H9 (cell line): ENCODE data around the gene OR8H1. TPM values are rescaled to one million over a fixed set of nuclear protein-coding genes. Genes with fewer than 3 reads are reported as not detected.

Source experiments
- DNase-seq: peaks from one replicate; pipeline ENCODE4 v3.0.0-alpha.2; 2017
- H2AFZ ChIP-seq: one replicate; pipeline ENCODE4 v1.6.1; 2013; ENCODE audit warnings: mild to moderate bottlenecking, low read length, control low read depth, moderate library complexity
- H2AK5ac ChIP-seq: 2 replicates; pipeline ENCODE4 v1.6.1; 2013; ENCODE audit warnings: low read length, control low read depth, mixed read lengths; ENCODE audit not compliant: insufficient read length
- H2BK120ac ChIP-seq: one replicate; pipeline ENCODE4 v1.6.1; 2013; ENCODE audit warnings: low read depth, mild to moderate bottlenecking, low read length, control low read depth, inconsistent platforms; ENCODE audit not compliant: poor library complexity, severe bottlenecking
- H2BK12ac ChIP-seq: 2 replicates; pipeline ENCODE4 v1.6.1; 2013; ENCODE audit warnings: low read length, control low read depth, mixed read lengths, low read depth; ENCODE audit not compliant: insufficient read length
- H2BK15ac ChIP-seq: 2 replicates; pipeline ENCODE4 v1.6.1; 2013; ENCODE audit warnings: low read depth, low read length, control low read depth
- H2BK20ac ChIP-seq: one replicate; pipeline ENCODE4 v1.6.1; 2013; ENCODE audit warnings: low read depth, mild to moderate bottlenecking, low read length, control low read depth, inconsistent platforms; ENCODE audit not compliant: poor library complexity, severe bottlenecking
- H2BK5ac ChIP-seq: 2 replicates; pipeline ENCODE4 v1.6.1; 2013; ENCODE audit warnings: low read length, control low read depth, mixed read lengths; ENCODE audit not compliant: insufficient read length
- H3K14ac ChIP-seq: 2 replicates; pipeline ENCODE4 v1.6.1; 2013; ENCODE audit warnings: low read length, control low read depth; ENCODE audit not compliant: insufficient read depth
- H3K18ac ChIP-seq: 2 replicates; pipeline ENCODE4 v1.6.1; 2013; ENCODE audit warnings: low read depth, mild to moderate bottlenecking, mixed read lengths, low read length, control low read depth; ENCODE audit not compliant: insufficient read length
- H3K23ac ChIP-seq: 2 replicates; pipeline ENCODE4 v1.6.1; 2013; ENCODE audit warnings: low read length, control low read depth, mixed read lengths, low read depth; ENCODE audit not compliant: insufficient read length
- H3K23me2 ChIP-seq: 2 replicates; pipeline ENCODE4 v1.6.1; 2013; ENCODE audit warnings: low read depth, mild to moderate bottlenecking, mixed read lengths, low read length, control low read depth; ENCODE audit not compliant: insufficient read length, poor library complexity, severe bottlenecking
- H3K27ac ChIP-seq: 2 replicates; pipeline ENCODE4 v1.5.1; 2013; ENCODE audit warnings: low read length, control low read depth, mixed read lengths, low read depth; ENCODE audit not compliant: insufficient read length
- H3K27me3 ChIP-seq: 2 replicates; pipeline ENCODE4 v1.6.1; 2013; ENCODE audit warnings: low read length, control low read depth, inconsistent platforms; ENCODE audit not compliant: insufficient read depth
- H3K4ac ChIP-seq: 2 replicates; pipeline ENCODE4 v1.6.1; 2013; ENCODE audit warnings: low read depth, mild to moderate bottlenecking, control low read depth, inconsistent platforms, low read length, moderate library complexity
- H3K4me1 ChIP-seq: 2 replicates; pipeline ENCODE4 v1.6.1; 2013; ENCODE audit warnings: low read length, control low read depth, inconsistent platforms; ENCODE audit not compliant: insufficient read depth
- H3K4me2 ChIP-seq: 2 replicates; pipeline ENCODE4 v1.6.1; 2013; ENCODE audit warnings: low read length, control low read depth, mixed read lengths; ENCODE audit not compliant: insufficient read length, insufficient read depth
- H3K56ac ChIP-seq: 2 replicates; pipeline ENCODE4 v1.6.1; 2013; ENCODE audit warnings: low read depth, mild to moderate bottlenecking, mixed read lengths, low read length, control low read depth; ENCODE audit not compliant: insufficient read length
- H3K79me1 ChIP-seq: 2 replicates; pipeline ENCODE4 v1.6.1; 2013; ENCODE audit warnings: low read depth, mild to moderate bottlenecking, moderate library complexity, low read length, control low read depth, inconsistent platforms; ENCODE audit not compliant: insufficient read depth, poor library complexity, severe bottlenecking
- H3K79me2 ChIP-seq: 2 replicates; pipeline ENCODE4 v1.6.1; 2013; ENCODE audit warnings: low read length, control low read depth, inconsistent platforms; ENCODE audit not compliant: insufficient read depth
- H3K9ac ChIP-seq: 2 replicates; pipeline ENCODE4 v1.6.1; 2013; ENCODE audit warnings: low read length, control low read depth, mixed read lengths; ENCODE audit not compliant: insufficient read length; ENCODE audit errors: extremely low read depth
- H3K9me3 ChIP-seq: one replicate; pipeline ENCODE4 v1.6.1; 2013; ENCODE audit warnings: low read depth, low read length, inconsistent platforms; ENCODE audit not compliant: control insufficient read depth
- H3T11ph ChIP-seq: one replicate; pipeline ENCODE4 v1.6.1; 2013; ENCODE audit warnings: mild to moderate bottlenecking, low read length, control low read depth, inconsistent platforms
- H4K20me1 ChIP-seq: one replicate; pipeline ENCODE4 v1.6.1; 2013; ENCODE audit not compliant: control insufficient read depth, insufficient read length, insufficient read depth
- H4K5ac ChIP-seq: 2 replicates; pipeline ENCODE4 v1.6.1; 2013; ENCODE audit warnings: low read depth, mild to moderate bottlenecking, mixed read lengths, low read length, control low read depth; ENCODE audit not compliant: insufficient read length
- H4K8ac ChIP-seq: replicated peaks from 2 replicates; pipeline ENCODE4 v1.6.1; 2013; ENCODE audit warnings: low read length, control low read depth, mixed read lengths, low read depth; ENCODE audit not compliant: insufficient read length
- H4K91ac ChIP-seq: 2 replicates; pipeline ENCODE4 v1.6.1; 2013; ENCODE audit warnings: low read depth, mild to moderate bottlenecking, moderate library complexity, mixed read lengths, low read length, control low read depth; ENCODE audit not compliant: insufficient read length
- H3K27ac Mint-ChIP-seq, 3 experiments: 2 replicates in 2 of 3; 3 replicates in 1 of 3; pipeline ENCODE4 v1.8.0; 2020 to 2021; ENCODE audit warnings: mixed read lengths in 3 of 3, mild to moderate bottlenecking in 1 of 3, moderate library complexity in 1 of 3
- H3K27me3 Mint-ChIP-seq: 2 replicates; pipeline ENCODE4 v1.8.0; 2021; ENCODE audit warnings: low read depth, mild to moderate bottlenecking, moderate library complexity, mixed read lengths
- H3K36me3 Mint-ChIP-seq, 3 experiments: 2 replicates in 2 of 3; 3 replicates in 1 of 3; pipeline ENCODE4 v1.8.0; 2020 to 2021; ENCODE audit warnings: low read depth in 3 of 3, mixed read lengths in 3 of 3; ENCODE audit not compliant: insufficient read depth in 1 of 3
- H3K4me1 Mint-ChIP-seq, 2 experiments: 2 replicates each; pipeline ENCODE4 v1.8.0; 2020; ENCODE audit warnings: mixed read lengths in 2 of 2
- H3K4me3 Mint-ChIP-seq, 2 experiments: 2 replicates in 1 of 2; 3 replicates in 1 of 2; pipeline ENCODE4 v1.8.0; 2020 to 2021; ENCODE audit warnings: mild to moderate bottlenecking in 2 of 2, mixed read lengths in 2 of 2, moderate library complexity in 1 of 2
- H3K9me3 Mint-ChIP-seq, 2 experiments: 2 replicates in 1 of 2; 3 replicates in 1 of 2; pipeline ENCODE4 v1.8.0; 2020; ENCODE audit warnings: mild to moderate bottlenecking in 2 of 2, mixed read lengths in 2 of 2, moderate library complexity in 1 of 2
- CTCF ChIP-seq: fragments of 200-600 bp; sonication (generic); conservative IDR thresholded peaks from 3 replicates; pipeline ENCODE4 v1.8.0; 2021; ENCODE audit warnings: antibody characterized with exemption, mild to moderate bottlenecking
- WGBS: extraction: QIAGEN DNeasy Blood & Tissue Kit; methylation state at CpG from one replicate; pipeline ENCODE4 v1.1.7; 2013; ENCODE audit warnings: missing lambda C conversion rate, low lambda C conversion rate, mixed read lengths; ENCODE audit not compliant: insufficient read length; ENCODE audit errors: extremely low coverage; 5-methylcytosine and 5-hydroxymethylcytosine counted together
- total RNA-seq: library from RNA; stranded (reverse); gene quantifications from 2 replicates; pipeline ENCODE4 v1.2.1, GENCODE V29; 2021

OR8H1 gene
- total RNA-seq, 1 experiment from 2014 or later, result not detected

- Histone ChIP-seq H3T11ph (no peak overlapping the region), H3K79me1 (no peaks in the 10 kb centered on the region), H3K4ac (no peak overlapping the region), H4K5ac (no peak overlapping the region), H2AFZ (no peak overlapping the region), H4K91ac (no peak overlapping the region), H3K14ac (no peak overlapping the region), H3K79me2 (no peaks in the 10 kb centered on the region), H3K56ac (no peak overlapping the region), H3K9ac (no peak overlapping the region), H3K4me2 (no peak overlapping the region), H2BK120ac (no peak overlapping the region), H2BK5ac (no peak overlapping the region), H4K20me1 (no peaks in the 10 kb centered on the region), H4K8ac (no peak overlapping the region), H3K27ac (no peak overlapping the region), H2BK20ac (no peak overlapping the region), H3K23ac (no peak overlapping the region), H3K4me1 (no peaks in the 10 kb centered on the region), H2BK12ac (no peak overlapping the region), H3K9me3 (peaks cover 22% of the 10 kb centered on the region), H3K18ac (no peak overlapping the region), H3K23me2 (no peaks in the 10 kb centered on the region), H2BK15ac (no peak overlapping the region), H3K27me3 (no peaks in the 10 kb centered on the region), H2AK5ac (no peak overlapping the region)
- Mint-ChIP-seq H3K27me3 (no peaks in the 10 kb centered on the region), H3K9me3 (peaks cover 20 to 51% of the 10 kb centered on the region in 2 experiments; a peak in 4 of 5 replicates), H3K4me1 (no peaks in the 10 kb centered on the region), H3K27ac (no peak overlapping the region), H3K4me3 (no peak overlapping the region), H3K36me3 (peaks cover 0 to 4% (median under 1%) of the 10 kb centered on the region in 3 experiments; a peak in 3 of 7 replicates)
- no peak for DNase-seq
- no peak for TF ChIP-seq CTCF
- no CpG with 5 or more reads among the region's 3 CpGs for WGBS
These were observed 15.8 kb upstream of the OR8H1 start for GRCh38 chr11:56307836-56308235.
